Right lobe of liver (tissue), 4 donors: ENCODE data around the gene GMPR.

Source experiments
- CTCF ChIP-seq, 4 donors: fragments of 200-600 bp in 3 of 4; fragments of 450-650 bp in 1 of 4; IDR thresholded peaks; one replicate each; pipeline versions ENCODE4 v1.5.1 to v1.8.0; 2016 to 2022; ENCODE audit warnings: antibody characterized with exemption in 4 of 4, mild to moderate bottlenecking in 2 of 4
- POLR2A ChIP-seq: fragments of 450-650 bp; IDR thresholded peaks from one replicate; pipeline ENCODE4 v1.6.1; 2017; ENCODE audit warnings: antibody characterized with exemption, mild to moderate bottlenecking
- donor health status: DM: no; HTN: no; CAD: no.
- donor health status: DM: no; HTN: no; CAD: no.
- donor health status: DM: no; HTN: yes; CAD: no.

DNA sequence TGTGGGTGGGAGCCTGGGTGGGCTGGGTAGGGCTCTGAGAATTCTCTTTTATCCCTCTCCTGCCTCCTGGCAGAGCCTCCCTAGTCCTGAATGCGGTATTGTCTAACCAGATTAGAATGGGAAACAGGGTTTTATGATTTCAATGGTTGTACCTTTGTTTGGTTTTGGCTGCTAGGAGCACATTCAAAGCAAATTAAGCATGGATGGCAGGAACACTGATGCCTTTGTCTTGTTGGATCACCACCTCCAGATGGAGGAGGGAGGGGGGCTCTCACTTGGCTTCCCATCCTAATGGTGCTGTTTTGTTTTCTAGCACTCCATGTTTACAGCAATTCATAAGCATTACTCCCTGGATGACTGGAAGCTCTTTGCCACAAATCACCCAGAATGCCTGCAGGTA lies 11.6 kb downstream of the GMPR start:
- no peak for TF ChIP-seq POLR2A
- no peak for TF ChIP-seq CTCF (IDR thresholded peaks at IDR 0.05)
